HUES64 (cell line): ENCODE data around the gene GALNT13.

Experiments used
- H3K27ac ChIP-seq: 2 replicates; pipeline ENCODE4 v1.7.0; 2013; ENCODE audit warnings: low read depth, low read length, inconsistent platforms
- H3K27me3 ChIP-seq: 2 replicates; pipeline ENCODE4 v1.6.1; 2013; ENCODE audit warnings: mild to moderate bottlenecking, low read length; ENCODE audit not compliant: insufficient read depth
- H3K36me3 ChIP-seq: 2 replicates; pipeline ENCODE4 v1.6.1; 2013; ENCODE audit warnings: mild to moderate bottlenecking, low read length; ENCODE audit not compliant: insufficient read depth
- H3K4me1 ChIP-seq: 2 replicates; pipeline ENCODE4 v1.6.1; 2013; ENCODE audit warnings: mild to moderate bottlenecking, low read length, moderate library complexity; ENCODE audit not compliant: insufficient read depth
- H3K4me3 ChIP-seq: 2 replicates; pipeline ENCODE4 v1.5.1; 2013; ENCODE audit warnings: mild to moderate bottlenecking, low read length, moderate library complexity
- H3K9ac ChIP-seq: 2 replicates; pipeline ENCODE4 v1.6.1; 2013; ENCODE audit warnings: mild to moderate bottlenecking, low read depth, low read length
- H3K9me3 ChIP-seq: 2 replicates; pipeline ENCODE4 v1.6.1; 2013; ENCODE audit warnings: low read depth, low read length; ENCODE audit not compliant: insufficient read depth
- WGBS: fragments of 150-250, 120-280 bp; methylation state at CpG from one replicate; pipeline ENCODE4 v1.1.7; 2013; ENCODE audit warnings: missing lambda C conversion rate; 5-methylcytosine and 5-hydroxymethylcytosine counted together

Gene GALNT13

DNA sequence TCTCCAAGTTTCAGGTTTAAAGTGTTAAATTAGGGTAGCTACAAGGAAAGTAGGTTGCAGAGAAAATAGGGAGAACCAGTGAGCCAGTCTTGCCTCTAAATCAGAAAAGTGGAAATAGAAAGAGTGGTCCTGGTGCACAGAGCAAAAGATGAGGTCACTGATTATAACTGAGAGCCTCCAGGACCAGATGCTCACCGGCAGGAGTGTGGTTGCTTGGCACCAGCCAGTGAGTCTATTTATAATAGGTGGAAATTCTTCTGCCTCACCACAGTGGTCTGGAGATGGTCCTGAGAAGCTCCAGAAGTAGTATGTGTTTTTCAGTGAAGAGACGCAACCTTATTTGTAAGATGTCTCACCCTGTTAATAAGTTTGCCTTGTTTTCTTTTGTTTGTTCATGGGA, 452.9 kb downstream of the GALNT13 start:
- WGBS: 98% methylated on average over 2 of the region's 2 CpGs
- H3K9ac ChIP-seq: no peak overlapping the region
- no peaks in the 10 kb centered on the region for H3K9me3 ChIP-seq
- H3K27ac ChIP-seq: no peak overlapping the region
- H3K27me3 ChIP-seq: no peaks in the 10 kb centered on the region
- H3K4me1 ChIP-seq: 0 out of 2 replicates have a peak, but pooled peaks cover 2% of the 10 kb centered on the region
- H3K4me3 ChIP-seq: no peak overlapping the region
- no peaks in the 10 kb centered on the region for H3K36me3 ChIP-seq

DNA sequence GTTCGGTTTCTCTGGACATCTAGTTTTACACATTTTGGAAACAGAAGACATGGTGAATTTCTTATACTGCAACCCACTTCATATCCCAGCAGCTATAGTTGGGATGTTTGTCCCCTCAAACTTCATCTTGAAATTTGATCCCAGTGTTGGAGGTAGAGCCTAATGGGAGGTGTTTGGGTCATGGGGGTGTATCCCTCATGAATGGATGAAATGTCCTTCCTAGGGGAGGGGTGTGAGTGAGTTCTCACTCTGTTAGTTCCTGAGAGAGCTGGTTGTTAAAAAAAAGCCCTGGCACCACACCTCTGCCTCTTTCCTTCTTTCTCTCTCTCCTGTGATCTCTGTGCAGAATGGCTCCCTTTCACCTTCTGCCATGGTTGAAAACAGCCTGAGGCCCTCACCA, 457.8 kb downstream of the GALNT13 start:
- WGBS: 100% methylated on average over 1 of the region's 1 CpG
- no peaks in the 10 kb centered on the region for H3K27me3 ChIP-seq
- no peak overlapping the region for H3K9ac ChIP-seq
- H3K9me3 ChIP-seq: no peaks in the 10 kb centered on the region
- no peak overlapping the region for H3K4me3 ChIP-seq
- H3K27ac ChIP-seq: no peak overlapping the region
- H3K36me3 ChIP-seq: no peaks in the 10 kb centered on the region
- peaks cover 11% of the 10 kb centered on the region; the same call in 1 of the 2 replicates for H3K4me1 ChIP-seq

DNA sequence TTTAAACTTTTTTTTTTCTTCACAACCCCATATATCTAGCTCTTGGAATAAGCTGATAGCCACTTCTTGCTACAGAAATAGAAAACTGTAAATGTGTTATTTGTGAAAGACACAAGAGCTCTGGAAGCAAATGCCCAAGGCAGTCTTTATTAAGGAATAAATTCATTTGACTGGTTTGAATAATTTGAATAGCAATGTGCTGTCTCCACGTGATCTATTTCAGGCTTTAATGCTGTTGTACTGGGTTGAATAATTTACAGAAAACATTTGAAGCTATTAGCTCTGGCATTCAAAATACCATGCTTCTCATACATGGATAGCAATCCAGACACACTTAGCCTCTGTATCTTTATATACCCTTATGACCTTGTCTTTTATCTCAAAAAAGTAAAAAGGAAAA, 460.1 kb downstream of the GALNT13 start:
- no peak overlapping the region for H3K4me3 ChIP-seq
- WGBS: 76% methylated on average over 1 of the region's 1 CpG
- H3K36me3 ChIP-seq: no peaks in the 10 kb centered on the region
- H3K27ac ChIP-seq: no peak overlapping the region
- H3K4me1 ChIP-seq: peaks cover 27% of the 10 kb centered on the region
- H3K9me3 ChIP-seq: no peaks in the 10 kb centered on the region
- no peak overlapping the region for H3K9ac ChIP-seq
- H3K27me3 ChIP-seq: no peaks in the 10 kb centered on the region

DNA sequence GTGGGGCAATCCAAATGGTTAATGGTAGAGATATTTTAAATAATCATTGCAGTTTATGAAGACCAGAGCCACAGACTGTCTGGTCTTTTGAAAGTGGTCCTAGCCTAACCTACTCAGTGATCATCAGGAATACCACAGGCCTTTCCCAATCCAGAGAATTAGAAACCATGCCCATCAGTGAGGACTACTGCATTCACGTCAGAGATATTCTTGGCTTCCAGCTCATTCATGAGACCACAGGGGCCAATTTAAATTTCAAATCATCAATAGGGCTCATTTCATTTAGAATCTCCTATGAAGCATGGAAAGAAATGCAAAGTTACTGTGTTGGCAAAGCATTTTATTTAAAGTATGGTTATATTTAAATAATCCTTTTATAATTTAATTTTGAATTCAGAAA, 464.5 kb downstream of the GALNT13 start:
- Histone ChIP-seq H3K36me3 (no peaks in the 10 kb centered on the region), H3K27me3 (no peaks in the 10 kb centered on the region), H3K9me3 (no peaks in the 10 kb centered on the region), H3K27ac (no peak overlapping the region), H3K4me1 (peaks cover 35% of the 10 kb centered on the region), H3K4me3 (no peak overlapping the region), H3K9ac (no peak overlapping the region)
- WGBS: 46% methylated on average over 1 of the region's 1 CpG

DNA sequence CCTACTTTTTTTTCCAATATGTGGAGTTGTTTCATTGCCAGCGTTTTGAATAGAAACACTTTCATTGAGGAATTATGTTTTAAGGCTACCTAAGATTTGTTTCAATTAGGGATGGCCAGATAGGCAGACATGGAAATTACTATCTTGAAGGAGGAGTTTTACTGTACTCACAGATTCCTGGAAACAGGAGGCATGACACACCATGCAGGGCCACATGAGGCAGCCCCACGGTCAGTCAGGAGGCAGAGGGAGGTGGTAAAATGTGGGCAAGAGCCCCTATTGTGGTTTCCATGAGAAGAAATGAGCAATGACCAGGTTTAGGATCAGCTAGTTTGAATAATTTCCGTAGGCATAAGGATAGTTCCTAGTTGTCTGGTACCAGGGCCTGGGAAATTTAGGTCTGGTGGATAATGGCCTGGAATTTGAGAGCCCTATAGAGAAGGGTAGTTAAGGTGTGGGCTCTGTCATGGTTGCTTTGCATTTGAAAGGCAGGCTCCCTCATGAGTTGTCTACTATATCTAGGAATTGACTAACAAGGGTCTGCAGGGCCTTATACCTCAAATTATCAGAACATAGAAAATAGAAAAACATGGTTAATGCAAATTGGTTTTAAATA, 466.7 kb downstream of the GALNT13 start:
- no peaks in the 10 kb centered on the region for H3K9me3 ChIP-seq
- H3K9ac ChIP-seq: no peak overlapping the region
- no peak overlapping the region for H3K4me3 ChIP-seq
- no peaks in the 10 kb centered on the region for H3K36me3 ChIP-seq
- H3K4me1 ChIP-seq: peaks cover 35% of the 10 kb centered on the region
- WGBS: 64% methylated on average over 2 of the region's 3 CpGs
- peak overlapping the region; percentile 45; the same call in 1 of the 2 replicates for H3K27ac ChIP-seq
- no peaks in the 10 kb centered on the region for H3K27me3 ChIP-seq

DNA sequence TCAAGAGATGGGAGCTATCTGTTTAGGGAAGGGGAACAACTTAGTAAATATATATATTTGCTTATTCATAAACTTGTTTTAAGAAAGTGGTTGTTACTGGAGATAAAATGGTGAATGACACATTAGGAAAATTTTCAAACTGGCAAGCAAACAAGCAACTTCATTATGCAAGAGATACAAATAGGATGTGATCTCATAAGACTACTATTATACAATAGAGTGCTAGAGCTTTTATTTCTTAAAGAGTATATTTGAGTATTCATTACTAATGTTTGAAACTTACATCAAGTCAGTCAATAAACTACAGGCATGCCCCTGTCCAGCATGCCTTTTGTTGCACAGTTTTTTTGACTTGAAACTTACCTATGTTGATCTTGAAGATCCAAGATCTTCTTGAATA, 471.6 kb downstream of the GALNT13 start:
- Histone ChIP-seq H3K27ac (no peak overlapping the region), H3K9me3 (no peaks in the 10 kb centered on the region), H3K4me3 (no peak overlapping the region), H3K36me3 (no peaks in the 10 kb centered on the region), H3K27me3 (no peaks in the 10 kb centered on the region), H3K9ac (no peak overlapping the region), H3K4me1 (peaks cover 11% of the 10 kb centered on the region)

DNA sequence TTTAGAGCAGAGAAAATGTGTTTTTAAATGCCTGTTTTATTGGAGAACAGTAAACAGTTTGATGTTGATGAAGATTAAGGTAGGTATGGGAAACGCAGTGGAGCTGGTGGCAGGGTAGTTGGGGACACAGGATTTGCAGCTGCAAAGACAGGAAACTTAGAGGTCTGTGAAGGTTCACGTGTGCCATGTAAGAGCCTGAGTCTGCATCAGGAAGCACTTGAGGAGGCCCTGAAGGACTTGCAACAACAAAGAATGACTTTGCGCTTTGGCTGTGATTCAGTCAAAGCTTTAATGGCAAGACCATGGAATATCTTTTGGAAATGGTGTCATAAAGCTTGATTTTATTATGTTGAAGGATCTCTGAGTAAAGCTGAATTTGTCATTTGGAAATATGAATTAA, 479.2 kb downstream of the GALNT13 start:
- 87% methylated on average over 3 of the region's 3 CpGs for WGBS
- Histone ChIP-seq H3K4me3 (no peak overlapping the region), H3K4me1 (0 out of 2 replicates have a peak, but pooled peaks cover 6% of the 10 kb centered on the region), H3K27me3 (no peaks in the 10 kb centered on the region), H3K36me3 (no peaks in the 10 kb centered on the region), H3K27ac (no peak overlapping the region), H3K9me3 (no peaks in the 10 kb centered on the region), H3K9ac (no peak overlapping the region)

DNA sequence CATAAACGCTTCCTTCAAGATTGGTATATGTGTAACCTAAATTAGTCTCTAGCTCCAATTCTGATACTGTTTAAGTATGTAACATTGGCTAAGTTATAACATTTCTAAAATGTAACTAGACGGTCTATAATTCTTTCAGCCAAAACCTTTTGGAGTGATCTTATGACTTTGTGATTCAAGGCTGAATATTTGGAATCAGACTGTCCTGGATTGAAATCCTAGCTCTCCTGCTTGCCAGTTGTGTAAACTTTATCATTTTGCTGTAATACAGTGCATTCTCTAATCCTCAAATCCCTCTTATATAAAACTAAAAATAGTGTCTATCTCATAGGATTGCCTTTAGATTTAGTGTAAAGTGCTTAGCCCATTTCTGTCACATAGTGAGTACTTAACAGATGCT, 489.6 kb downstream of the GALNT13 start:
- H3K27me3 ChIP-seq: no peaks in the 10 kb centered on the region
- no peaks in the 10 kb centered on the region for H3K4me1 ChIP-seq
- no peak overlapping the region for H3K9ac ChIP-seq
- H3K4me3 ChIP-seq: no peak overlapping the region
- no peak overlapping the region for H3K27ac ChIP-seq
- H3K9me3 ChIP-seq: no peaks in the 10 kb centered on the region
- 100% methylated on average over 2 of the region's 2 CpGs for WGBS
- H3K36me3 ChIP-seq: no peaks in the 10 kb centered on the region

DNA sequence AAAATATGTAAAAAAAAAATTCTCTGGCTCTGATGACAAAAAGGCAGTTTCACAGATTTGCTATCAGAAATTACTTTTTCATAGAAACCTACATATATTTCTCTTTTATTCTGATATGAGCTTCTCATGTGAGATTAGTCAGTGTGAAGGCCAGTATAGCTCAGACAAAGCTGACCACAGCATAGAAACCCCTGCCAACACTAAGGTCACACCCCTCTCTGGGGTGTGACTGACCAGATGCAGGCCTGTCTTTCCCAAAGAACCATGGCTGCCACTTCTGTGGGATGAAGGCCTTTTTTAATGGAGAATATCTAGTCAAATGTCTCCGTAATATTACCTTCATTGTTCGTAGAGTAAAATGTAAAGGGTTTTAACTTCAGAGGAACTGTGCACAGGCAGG, 496.4 kb downstream of the GALNT13 start:
- no peaks in the 10 kb centered on the region for H3K9me3 ChIP-seq
- H3K4me1 ChIP-seq: 0 out of 2 replicates have a peak, but pooled peaks cover 8% of the 10 kb centered on the region
- no peak overlapping the region for H3K9ac ChIP-seq
- no peaks in the 10 kb centered on the region for H3K36me3 ChIP-seq
- no peak overlapping the region for H3K4me3 ChIP-seq
- H3K27ac ChIP-seq: no peak overlapping the region
- WGBS: 93% methylated on average over 2 of the region's 2 CpGs
- H3K27me3 ChIP-seq: no peaks in the 10 kb centered on the region

DNA sequence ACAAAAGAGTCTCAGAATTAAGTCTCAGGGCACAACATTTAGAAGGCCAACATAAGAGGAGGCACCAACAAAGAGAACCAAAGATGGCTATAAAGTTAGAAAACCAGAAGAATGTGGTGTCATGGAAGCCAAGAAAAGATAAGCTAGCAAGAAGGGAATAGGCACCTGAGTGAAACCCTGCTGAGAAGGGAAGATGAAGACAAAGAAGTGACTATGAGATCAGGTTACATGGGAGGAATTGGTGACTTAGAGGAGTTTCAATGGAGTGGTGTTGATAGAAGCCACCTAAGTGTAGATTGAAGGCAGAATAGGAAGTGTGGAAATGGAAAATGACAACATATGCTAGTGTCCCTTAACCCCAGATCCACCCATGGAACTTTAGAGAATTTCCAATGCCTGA, 499.2 kb downstream of the GALNT13 start:
- no peak overlapping the region for H3K9ac ChIP-seq
- no peaks in the 10 kb centered on the region for H3K36me3 ChIP-seq
- H3K9me3 ChIP-seq: no peaks in the 10 kb centered on the region
- H3K27ac ChIP-seq: no peak overlapping the region
- H3K27me3 ChIP-seq: no peaks in the 10 kb centered on the region
- 0 out of 2 replicates have a peak, but pooled peaks cover 8% of the 10 kb centered on the region for H3K4me1 ChIP-seq
- no peak overlapping the region for H3K4me3 ChIP-seq

DNA sequence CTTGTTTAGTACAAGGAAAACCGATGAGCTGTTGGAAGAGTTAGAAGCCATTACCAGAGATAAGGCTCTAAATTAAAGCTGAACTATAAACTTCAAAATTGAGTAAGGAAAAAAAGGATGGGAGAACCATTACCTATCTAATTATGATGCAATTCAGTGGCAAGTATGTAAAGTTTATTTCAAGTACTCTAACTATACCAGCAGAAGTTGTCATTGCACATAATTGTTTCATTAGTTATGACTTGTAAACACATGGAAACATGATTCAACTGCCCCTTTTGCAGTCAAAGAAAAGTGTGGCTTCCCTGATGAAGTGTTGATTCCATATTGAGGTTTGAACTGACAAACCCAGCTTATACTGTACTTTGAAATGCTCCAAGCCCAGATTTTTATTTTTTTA, 502.7 kb downstream of the GALNT13 start:
- Histone ChIP-seq H3K27ac (no peak overlapping the region), H3K4me1 (0 out of 2 replicates have a peak, but pooled peaks cover 8% of the 10 kb centered on the region), H3K4me3 (no peak overlapping the region), H3K27me3 (no peaks in the 10 kb centered on the region), H3K9ac (no peak overlapping the region), H3K36me3 (no peaks in the 10 kb centered on the region), H3K9me3 (no peaks in the 10 kb centered on the region)
- 85% methylated on average over 1 of the region's 1 CpG for WGBS

DNA sequence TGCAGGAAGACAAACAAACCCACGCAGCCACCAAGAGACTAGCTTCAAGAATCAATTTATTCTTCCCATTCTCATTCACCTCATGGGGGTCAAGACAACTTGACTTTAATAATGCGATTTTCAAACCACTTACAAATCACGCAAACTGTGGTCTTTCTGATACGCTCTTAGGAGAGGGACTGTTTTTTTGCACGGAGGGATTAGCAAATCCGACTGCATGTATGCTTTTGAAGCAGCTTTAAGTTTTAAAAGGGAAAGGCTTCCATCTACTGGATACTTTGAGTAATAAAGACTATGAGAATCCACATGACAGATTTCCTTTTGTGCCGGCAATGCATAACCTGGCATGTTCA, 503.8 kb downstream of the GALNT13 start:
- H3K9ac ChIP-seq: no peak overlapping the region
- WGBS: 44% methylated on average over 7 of the region's 7 CpGs

More for the DNA sequence above, 503.8 kb downstream of the GALNT13 start:
- Histone ChIP-seq H3K4me3 (no peak overlapping the region), H3K9me3 (no peaks in the 10 kb centered on the region), H3K36me3 (no peaks in the 10 kb centered on the region), H3K27me3 (no peaks in the 10 kb centered on the region), H3K4me1 (0 out of 2 replicates have a peak, but pooled peaks cover 6% of the 10 kb centered on the region), H3K27ac (no peak overlapping the region)
